GM19193 (cell line): ENCODE results near the gene MS4A3.

ENCODE experiments used
- POLR2A ChIP-seq: IDR thresholded peaks from 4 replicates; pipeline ENCODE4 v1.6.1; 2011; ENCODE audit not compliant: insufficient read depth, insufficient read length; ENCODE audit errors: extremely low read depth

Gene MS4A3

DNA sequence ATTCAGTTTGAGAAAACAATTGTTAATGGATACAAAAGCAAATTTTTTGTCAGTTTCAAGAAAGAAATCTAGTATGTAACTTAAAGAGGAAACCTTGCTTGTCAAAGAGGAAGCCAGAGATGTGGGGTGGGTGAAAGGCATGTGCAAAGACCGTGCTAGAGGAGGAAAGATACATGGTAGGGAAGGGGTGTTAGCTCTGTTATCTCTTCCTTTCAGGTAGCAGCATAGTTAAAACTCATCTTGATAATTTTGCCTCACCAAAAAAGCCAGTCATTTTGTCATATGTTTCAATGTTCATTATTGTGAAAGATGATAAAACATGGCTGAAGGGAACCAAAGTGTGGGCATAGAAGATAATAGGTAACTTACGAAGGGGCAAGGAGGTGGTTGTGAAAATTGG, 29.4 kb downstream of the MS4A3 start:
- TF ChIP-seq POLR2A, result no peak

DNA sequence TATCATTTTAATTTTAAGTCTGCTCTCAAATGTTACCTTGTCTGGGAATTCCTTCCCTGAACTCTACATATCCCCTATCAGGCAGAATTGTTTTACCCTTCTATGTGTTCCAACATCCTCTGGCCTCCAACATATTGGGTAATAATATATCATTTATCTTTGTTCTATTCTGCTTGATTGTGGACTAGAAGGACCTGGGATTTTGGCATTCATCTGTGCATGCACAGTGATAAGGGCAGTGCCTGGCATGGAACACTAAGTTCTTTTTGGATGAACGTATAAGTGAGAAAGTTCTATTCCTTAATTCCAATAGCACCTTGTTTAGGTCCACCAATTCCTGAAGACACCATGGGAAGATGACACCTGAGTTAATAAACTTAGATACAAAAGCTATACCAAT, 30.8 kb downstream of the MS4A3 start:
- TF ChIP-seq POLR2A, result no peak

DNA sequence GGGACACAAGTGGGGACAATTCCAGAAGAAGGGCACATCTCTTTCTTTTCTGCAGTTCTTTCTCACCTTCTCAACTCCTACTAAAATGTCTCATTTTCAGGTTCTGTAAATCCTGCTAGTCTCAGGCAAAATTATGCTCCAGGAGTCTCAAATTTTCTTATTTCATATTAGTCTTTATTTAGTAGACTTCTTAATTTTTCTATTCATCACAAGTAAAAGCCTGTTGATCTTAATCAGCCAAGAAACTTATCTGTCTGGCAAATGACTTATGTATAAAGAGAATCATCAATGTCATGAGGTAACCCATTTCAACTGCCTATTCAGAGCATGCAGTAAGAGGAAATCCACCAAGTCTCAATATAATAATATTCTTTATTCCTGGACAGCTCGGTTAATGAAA, 31.9 kb downstream of the MS4A3 start, which contains the start of gene MS4A2:
TSS of gene MS4A2 (plus strand) at position 301 of the 400 bp plus-strand sequence. CDS start 102 bp downstream, outside the sequence.
- TF ChIP-seq POLR2A, result no peak

DNA sequence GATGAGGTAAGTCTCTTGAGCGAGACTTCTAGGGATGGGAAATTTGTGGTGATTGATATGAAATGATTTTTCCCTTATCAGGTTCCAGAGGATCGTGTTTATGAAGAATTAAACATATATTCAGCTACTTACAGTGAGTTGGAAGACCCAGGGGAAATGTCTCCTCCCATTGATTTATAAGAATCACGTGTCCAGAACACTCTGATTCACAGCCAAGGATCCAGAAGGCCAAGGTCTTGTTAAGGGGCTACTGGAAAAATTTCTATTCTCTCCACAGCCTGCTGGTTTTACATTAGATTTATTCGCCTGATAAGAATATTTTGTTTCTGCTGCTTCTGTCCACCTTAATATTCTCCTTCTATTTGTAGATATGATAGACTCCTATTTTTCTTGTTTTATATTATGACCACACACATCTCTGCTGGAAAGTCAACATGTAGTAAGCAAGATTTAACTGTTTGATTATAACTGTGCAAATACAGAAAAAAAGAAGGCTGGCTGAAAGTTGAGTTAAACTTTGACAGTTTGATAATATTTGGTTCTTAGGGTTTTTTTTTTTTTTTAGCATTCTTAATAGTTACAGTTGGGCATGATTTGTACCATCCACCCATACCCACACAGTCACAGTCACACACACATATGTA, 39.1 kb downstream of the MS4A3 start:
- TF ChIP-seq POLR2A, result no peak

DNA sequence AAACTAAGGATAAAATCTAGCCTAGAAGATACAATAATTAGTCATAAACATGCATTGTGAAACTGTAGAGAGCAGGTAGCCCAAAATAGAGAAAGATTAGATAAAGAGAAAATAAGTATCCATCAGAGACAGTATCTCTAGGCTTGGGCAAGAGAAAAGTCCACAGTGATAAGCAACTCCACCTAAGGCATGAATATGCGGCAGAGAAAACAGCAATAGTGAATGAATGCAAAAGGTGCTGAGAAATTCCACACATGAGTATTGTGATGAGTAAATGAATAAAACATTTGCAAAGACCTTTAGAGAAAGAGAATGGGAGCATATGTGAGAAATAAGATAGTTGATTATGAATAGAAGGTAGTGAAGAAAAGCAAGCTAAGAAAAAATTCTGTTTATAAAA, 40.7 kb downstream of the MS4A3 start:
- no peak for TF ChIP-seq POLR2A

DNA sequence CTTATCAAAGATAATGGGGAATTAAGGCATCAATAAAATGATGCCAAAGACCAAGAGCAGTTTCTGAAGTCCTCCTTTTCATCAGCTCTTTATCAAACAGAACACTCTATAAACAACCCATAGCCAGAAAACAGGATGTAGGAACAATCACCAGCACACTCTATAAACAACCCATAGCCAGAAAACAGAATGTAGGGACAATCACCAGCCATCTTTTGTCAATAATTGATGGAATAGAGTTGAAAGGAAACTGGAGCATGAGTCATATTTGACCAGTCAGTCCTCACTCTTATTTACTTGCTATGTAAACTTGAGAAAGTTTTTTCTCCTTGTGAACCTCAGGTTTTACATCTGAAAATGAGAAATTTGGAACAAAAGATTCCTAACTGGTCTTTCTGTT, 42.0 kb downstream of the MS4A3 start:
- no peak for TF ChIP-seq POLR2A

DNA sequence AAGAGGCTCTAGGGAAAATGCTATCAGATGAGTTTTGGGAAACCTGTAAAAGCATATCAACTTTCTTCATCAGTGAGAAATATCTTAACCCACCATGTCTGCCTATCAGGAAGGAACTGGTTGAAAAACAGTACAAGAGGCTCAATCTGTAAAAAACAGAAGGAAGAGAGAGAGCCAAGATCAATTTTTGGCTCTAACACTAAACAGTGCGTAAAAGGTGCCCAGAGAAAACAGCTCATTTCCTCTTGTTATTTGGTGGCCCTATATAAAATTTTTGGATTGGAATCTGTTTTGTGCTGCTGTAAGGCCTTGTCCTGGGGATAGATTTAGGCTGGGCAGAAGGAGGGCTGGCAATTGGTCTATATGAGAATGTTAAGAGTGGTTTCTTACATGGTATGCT, 44.1 kb downstream of the MS4A3 start:
- TF ChIP-seq POLR2A, result no peak

DNA sequence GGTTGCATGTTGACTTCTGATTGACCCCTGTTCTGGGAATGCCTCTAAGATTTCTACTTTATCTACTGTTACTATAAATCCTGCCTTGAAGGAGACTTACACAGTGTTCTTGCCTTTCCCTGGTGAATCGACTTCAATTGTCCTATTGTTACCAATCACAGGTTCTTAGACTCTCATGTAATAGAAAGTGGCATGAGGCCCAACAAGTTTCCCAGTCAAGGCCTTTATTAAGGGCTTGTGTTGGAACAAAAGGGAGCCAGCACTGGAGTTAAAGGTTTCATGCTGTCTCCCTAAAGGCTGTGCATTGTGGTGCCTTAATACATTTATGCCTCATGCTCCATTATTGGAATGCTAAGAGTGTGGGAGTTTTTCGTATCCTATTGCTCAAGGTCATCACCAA, 55.3 kb downstream of the MS4A3 start:
- no peak for TF ChIP-seq POLR2A

DNA sequence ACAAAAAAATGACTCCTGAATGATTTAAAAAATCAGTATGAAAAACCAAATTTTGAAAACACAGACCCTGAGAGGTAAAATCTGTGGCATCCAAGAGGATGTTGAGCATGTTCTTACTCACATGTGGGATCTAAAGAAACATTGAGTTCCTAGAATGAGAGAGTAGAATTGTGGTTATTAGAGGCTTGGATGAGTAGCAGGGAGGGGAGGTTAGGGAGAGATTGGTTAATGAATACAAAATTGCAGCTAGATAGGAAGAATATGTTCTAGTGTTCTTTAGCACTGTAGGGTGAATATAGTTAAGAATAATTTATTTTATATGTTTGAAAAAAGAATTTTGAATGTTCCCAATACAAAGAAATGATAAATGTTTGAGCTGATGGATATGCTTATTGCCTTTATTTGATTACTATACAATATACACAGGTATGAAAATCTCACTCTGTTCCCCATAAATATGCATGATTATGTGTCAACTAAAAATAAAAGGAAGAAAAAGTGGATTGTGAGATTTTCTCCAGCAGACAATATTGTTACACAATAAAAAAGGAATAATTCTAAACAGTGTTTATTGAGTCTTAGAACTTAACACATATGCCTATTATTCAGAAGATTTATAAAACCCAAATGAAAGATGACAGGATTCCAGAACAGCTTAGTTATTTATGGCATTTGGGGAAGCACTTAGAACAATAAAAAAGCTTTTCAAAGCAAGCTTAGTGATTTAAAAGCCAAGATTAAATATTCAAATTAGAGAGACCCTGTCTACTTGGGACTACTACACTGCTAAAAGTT, 60.7 kb downstream of the MS4A3 start:
- no peak for TF ChIP-seq POLR2A

DNA sequence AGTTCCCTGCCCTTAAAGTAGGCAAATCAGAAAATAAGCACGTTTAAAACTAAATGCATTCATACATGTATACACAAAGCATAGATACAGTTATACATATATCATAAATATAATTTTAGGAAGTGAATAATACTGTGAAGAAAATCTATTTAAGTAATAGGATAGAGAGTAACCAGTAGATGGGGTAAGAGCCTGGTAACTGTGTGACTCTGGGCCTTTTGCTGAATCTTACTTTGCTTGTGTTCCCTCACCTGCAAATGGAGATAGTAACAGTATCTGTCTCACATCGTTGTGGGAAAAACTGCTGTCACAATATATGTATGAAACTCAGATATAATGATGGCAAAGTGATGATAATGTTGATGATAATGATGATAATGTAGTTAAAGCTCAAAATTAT, 61.9 kb downstream of the MS4A3 start:
- TF ChIP-seq POLR2A, result no peak

DNA sequence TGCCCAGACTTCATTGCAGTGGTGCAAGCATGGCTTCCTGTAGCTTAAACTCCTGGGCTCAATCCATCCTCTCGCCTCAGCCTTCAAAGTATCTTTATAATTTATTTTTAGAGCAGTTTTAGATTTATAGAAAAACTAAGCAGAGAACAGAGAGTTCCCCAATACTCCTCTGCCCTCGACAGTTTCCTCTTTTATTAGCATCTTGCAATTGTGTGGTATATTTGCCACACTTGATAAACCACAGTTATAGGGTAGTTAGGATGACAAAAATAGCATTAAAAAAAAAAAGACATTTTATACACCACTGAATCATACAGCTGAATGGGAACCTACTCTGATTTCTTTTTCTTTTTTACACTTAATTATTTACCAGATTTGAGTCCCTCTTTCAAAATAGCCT, 63.2 kb downstream of the MS4A3 start:
- TF ChIP-seq POLR2A, result no peak
